ENCODE data around the gene STX1B.

Gene STX1B

DNA sequence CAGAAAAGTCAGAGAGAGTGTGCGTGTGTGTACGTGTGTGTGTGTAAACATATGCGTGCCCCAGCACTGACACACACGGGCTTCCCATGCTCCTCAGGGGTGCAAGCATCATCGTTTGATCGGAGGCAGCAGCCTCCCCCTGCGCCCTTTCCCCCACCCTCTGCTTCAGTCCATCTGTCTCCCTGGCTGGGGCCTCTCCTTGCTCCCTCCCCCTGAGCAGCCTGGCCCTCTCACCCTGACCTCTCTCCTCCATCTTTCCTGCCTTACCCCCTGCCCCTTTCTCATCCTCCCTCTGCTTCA lies 4.4 kb downstream of the STX1B start:
- ChIA-PET CTCF (interaction anchor here (1.4 kb wide), 1 partner anchor 53 kb away, joined by 3 read pairs; no protein-coding TSS in a partner anchor), POLR2A (no interaction called here)
- TF ChIP-seq CTCF (IDR thresholded peaks at IDR 0.05; ENCODE audit: insufficient read depth, low read length, missing control alignments): no peak
- H3K4me3 ChIP-seq (ENCODE audit: low read depth, low read length): no peak overlapping the region
- no peak for DNase-seq (ENCODE audit: low read depth, low spot score)

- CTCF ChIA-PET: interaction anchor here (1.4 kb wide), 1 partner anchor 52 kb away, joined by 3 read pairs; no protein-coding TSS in a partner anchor
- no peak overlapping the region for H3K4me3 ChIP-seq (ENCODE audit: low read depth, low read length)
- TF ChIP-seq CTCF (IDR thresholded peaks at IDR 0.05; ENCODE audit: insufficient read depth, low read length, missing control alignments): no peak
- DNase-seq (ENCODE audit: low read depth, low spot score): no peak
- POLR2A ChIA-PET: no interaction called here
Observed at GRCh38 chr16:31005350-31006085, 4.9 kb downstream of the STX1B start.

DNA sequence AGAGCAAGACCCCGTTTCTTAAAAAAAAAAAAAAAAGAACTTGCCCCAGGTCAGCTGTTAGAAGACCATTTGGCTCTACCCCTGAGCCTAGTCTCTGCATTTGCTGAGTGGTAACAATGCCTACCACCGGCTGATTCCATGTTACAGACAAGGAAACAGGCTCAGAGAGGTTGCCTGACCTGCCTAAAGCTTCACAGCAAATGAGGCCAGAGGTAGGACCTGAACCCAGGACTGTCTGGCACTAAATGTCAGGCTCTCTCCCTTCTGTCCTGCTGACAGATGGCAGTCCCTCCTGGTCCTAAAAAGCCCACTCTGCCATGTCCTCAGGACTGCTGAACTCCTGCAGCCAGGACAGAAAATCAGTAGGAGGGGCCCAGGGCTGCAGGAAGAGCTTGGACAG lies 5.8 kb downstream of the STX1B start:
- POLR2A ChIA-PET: interaction anchor here (0.6 kb wide), 1 partner anchor 17 kb away, joined by 3 read pairs; no protein-coding TSS in a partner anchor
- TF ChIP-seq CTCF (IDR thresholded peaks at IDR 0.05; ENCODE audit: insufficient read depth, low read length, missing control alignments): no peak
- no peak overlapping the region for H3K4me3 ChIP-seq (ENCODE audit: low read depth, low read length)
- CTCF ChIA-PET: interaction anchor here (1.2 to 1.4 kb wide), 2 partner anchors 20 to 51 kb away, joined by 3 to 6 read pairs; partner anchors contain the start of gene HSD3B7
- DNase-seq (ENCODE audit: low read depth, low spot score): no peak

- CTCF ChIA-PET: interaction anchor here (1.2 to 1.4 kb wide), 2 partner anchors 10 to 19 kb away, joined by 3 to 6 read pairs; partner anchors contain the start of gene HSD3B7
Observed at GRCh38 chr16:31003744-31004143, 6.7 kb downstream of the STX1B start.

GRCh38 chr16:31002862-31003341 lies 7.5 kb downstream of the STX1B start:
- TF ChIP-seq CTCF (IDR thresholded peaks at IDR 0.05; ENCODE audit: insufficient read depth, low read length, missing control alignments): no peak
- ChIA-PET POLR2A (no interaction called here), CTCF (interaction anchor here (0.7 to 2.0 kb wide), 5 partner anchors 10 to 453 kb away, joined by 3 to 14 read pairs (median 3); partner anchors contain the start of gene HSD3B7)

More at GRCh38 chr16:31003744-31004143, 6.7 kb downstream of the STX1B start:
- POLR2A ChIA-PET: no interaction called here
- no peak for TF ChIP-seq CTCF (IDR thresholded peaks at IDR 0.05; ENCODE audit: insufficient read depth, low read length, missing control alignments)
- no peak for DNase-seq (ENCODE audit: low read depth, low spot score)
- H3K4me3 ChIP-seq (ENCODE audit: low read depth, low read length): no peak overlapping the region

GRCh38 chr16:31002250-31002700 lies 8.2 kb downstream of the STX1B start:
- CTCF ChIA-PET: interaction anchor here (0.7 to 2.0 kb wide), 5 partner anchors 9 to 453 kb away, joined by 3 to 14 read pairs (median 3); partner anchors contain the start of gene HSD3B7
- no peak overlapping the region for H3K4me3 ChIP-seq (ENCODE audit: low read depth, low read length)
- no peak for DNase-seq (ENCODE audit: low read depth, low spot score)
- POLR2A ChIA-PET: no interaction called here
- TF ChIP-seq CTCF (IDR thresholded peaks at IDR 0.05; ENCODE audit: insufficient read depth, low read length, missing control alignments): no peak

More at GRCh38 chr16:31002862-31003341, 7.5 kb downstream of the STX1B start:
- no peak overlapping the region for H3K4me3 ChIP-seq (ENCODE audit: low read depth, low read length)
- DNase-seq (ENCODE audit: low read depth, low spot score): no peak
